Measurements from ENCODE around the gene DENND6A. TPM values are rescaled to one million over a fixed set of nuclear protein-coding genes. Genes with fewer than 3 reads are reported as not detected.
"Not testable (repeated sequence)": the region's sequence is repeated elsewhere in the genome, so short reads cannot be mapped to it uniquely, and the experiment has no call there.

The DENND6A gene
- total and polyA plus RNA-seq, 11 donors = 4.9 to 27.9 (median 14.3) TPM

- no peak for ATAC-seq
- TF ChIP-seq, protein P1, sequence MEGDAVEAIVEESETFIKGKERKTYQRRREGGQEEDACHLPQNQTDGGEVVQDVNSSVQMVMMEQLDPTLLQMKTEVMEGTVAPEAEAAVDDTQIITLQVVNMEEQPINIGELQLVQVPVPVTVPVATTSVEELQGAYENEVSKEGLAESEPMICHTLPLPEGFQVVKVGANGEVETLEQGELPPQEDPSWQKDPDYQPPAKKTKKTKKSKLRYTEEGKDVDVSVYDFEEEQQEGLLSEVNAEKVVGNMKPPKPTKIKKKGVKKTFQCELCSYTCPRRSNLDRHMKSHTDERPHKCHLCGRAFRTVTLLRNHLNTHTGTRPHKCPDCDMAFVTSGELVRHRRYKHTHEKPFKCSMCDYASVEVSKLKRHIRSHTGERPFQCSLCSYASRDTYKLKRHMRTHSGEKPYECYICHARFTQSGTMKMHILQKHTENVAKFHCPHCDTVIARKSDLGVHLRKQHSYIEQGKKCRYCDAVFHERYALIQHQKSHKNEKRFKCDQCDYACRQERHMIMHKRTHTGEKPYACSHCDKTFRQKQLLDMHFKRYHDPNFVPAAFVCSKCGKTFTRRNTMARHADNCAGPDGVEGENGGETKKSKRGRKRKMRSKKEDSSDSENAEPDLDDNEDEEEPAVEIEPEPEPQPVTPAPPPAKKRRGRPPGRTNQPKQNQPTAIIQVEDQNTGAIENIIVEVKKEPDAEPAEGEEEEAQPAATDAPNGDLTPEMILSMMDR (IDR thresholded peaks at IDR 0.05) = no peak
- no peak for TF ChIP-seq POLR2A (IDR thresholded peaks at IDR 0.05)
- Histone ChIP-seq H3K27ac (no peak overlapping the region), H3K36me3 (no peaks in the 10 kb centered on the region), H3K9me3 (no peaks in the 10 kb centered on the region), H3K4me1 (peaks cover 0 to 9% (median 0%) of the 10 kb centered on the region in 12 donors), H3K27me3 (no peaks in the 10 kb centered on the region), H3K4me3 (no peak overlapping the region)
- 75 to 83% (median 79%) methylated on average over 3 of the region's 3 CpGs for whole genome bisulfite sequencing, 4 donors
- DNase-seq = no peak
- intact Hi-C loops (cut with DNase I) = no loop called here
These were observed 13.6 kb upstream of the DENND6A start for GRCh38 chr3:57706462-57706861.

- intact Hi-C loops (cut with DNase I); DNase-seq; H3K9me3 ChIP-seq; H3K4me3 ChIP-seq; H3K27ac ChIP-seq; H3K4me1 ChIP-seq; ATAC-seq; H3K27me3 ChIP-seq; H3K36me3 ChIP-seq: not testable (repeated sequence)
- 85 to 95% (median 91%) methylated on average over 3 of the region's 3 CpGs for WGBS, 4 donors
These were observed 12.5 kb upstream of the DENND6A start for GRCh38 chr3:57705351-57705750.

GRCh38 chr3:57701781-57702180 is 8.9 kb upstream of the DENND6A start:
- no peak overlapping the region for H3K27ac ChIP-seq
- no peak overlapping the region for H3K4me3 ChIP-seq
- no peaks in the 10 kb centered on the region for H3K9me3 ChIP-seq
- intact Hi-C loops (cut with DNase I) = no loop called here
- peaks cover 0 to 5% (median 0%) of the 10 kb centered on the region in 12 donors for H3K4me1 ChIP-seq
- H3K36me3 ChIP-seq = no peaks in the 10 kb centered on the region
- no peaks in the 10 kb centered on the region for H3K27me3 ChIP-seq
- DNase-seq (no peak), ATAC-seq (no peak)
- 94 to 97% (median 95%) methylated on average over 6 of the region's 6 CpGs for WGBS, 4 donors
- TF ChIP-seq, protein P1 (IDR thresholded peaks at IDR 0.05) = no peak
- no peak for TF ChIP-seq POLR2A (IDR thresholded peaks at IDR 0.05)

- no peak for TF ChIP-seq POLR2A (IDR thresholded peaks at IDR 0.05)
- TF ChIP-seq, protein P1 (IDR thresholded peaks at IDR 0.05) = no peak
- no peaks in the 10 kb centered on the region for H3K36me3 ChIP-seq
- no peak overlapping the region for H3K27ac ChIP-seq
- no peak overlapping the region for H3K4me3 ChIP-seq
- DNase-seq (no peak), ATAC-seq (no peak)
- H3K4me1 ChIP-seq = peaks cover 0 to 8% (median 0%) of the 10 kb centered on the region in 12 donors
- no peaks in the 10 kb centered on the region for H3K9me3 ChIP-seq
- WGBS, 4 donors = 81 to 93% (median 86%) methylated on average over 8 to 9 of the region's 9 CpGs
- intact Hi-C loops (cut with DNase I) = no loop called here
- no peaks in the 10 kb centered on the region for H3K27me3 ChIP-seq
These were observed 7.9 kb upstream of the DENND6A start for GRCh38 chr3:57700737-57701136.

- intact Hi-C loops (cut with DNase I) = loop anchor here in 2 of 10 donors (5.0 to 10.0 kb wide), 3 partner anchors 53 to 475 kb away; partner anchors contain the start of gene APPL1 (in 1 of the 2)
- no peak for DNase-seq
- Histone ChIP-seq H3K9me3 (no peaks in the 10 kb centered on the region), H3K36me3 (no peaks in the 10 kb centered on the region), H3K27me3 (no peaks in the 10 kb centered on the region), H3K4me1 (peaks cover 0 to 8% (median 0%) of the 10 kb centered on the region in 12 donors), H3K4me3 (no peak overlapping the region), H3K27ac (no peak overlapping the region)
- no peak for ATAC-seq
- TF ChIP-seq, protein P1 (IDR thresholded peaks at IDR 0.05) = no peak
- TF ChIP-seq POLR2A (IDR thresholded peaks at IDR 0.05) = no peak
- whole genome bisulfite sequencing, 4 donors = 90 to 96% (median 94%) methylated on average over 2 of the region's 2 CpGs
These were observed 6.7 kb upstream of the DENND6A start for GRCh38 chr3:57699591-57699990.

Data from heart left ventricle (tissue), 16 donors.